ENCODE results near the gene SIRT3. TPM values are rescaled to one million over a fixed set of nuclear protein-coding genes. Genes with fewer than 3 reads are reported as not detected.
A peak's percentile ranks its signal among the peaks of the same experiment; 100 is the strongest.

SIRT3 gene
- total and polyA plus RNA-seq, 2 of the 4 experiments (the other 2 are of a cell fraction): 5.4 to 18.6 TPM

DNA sequence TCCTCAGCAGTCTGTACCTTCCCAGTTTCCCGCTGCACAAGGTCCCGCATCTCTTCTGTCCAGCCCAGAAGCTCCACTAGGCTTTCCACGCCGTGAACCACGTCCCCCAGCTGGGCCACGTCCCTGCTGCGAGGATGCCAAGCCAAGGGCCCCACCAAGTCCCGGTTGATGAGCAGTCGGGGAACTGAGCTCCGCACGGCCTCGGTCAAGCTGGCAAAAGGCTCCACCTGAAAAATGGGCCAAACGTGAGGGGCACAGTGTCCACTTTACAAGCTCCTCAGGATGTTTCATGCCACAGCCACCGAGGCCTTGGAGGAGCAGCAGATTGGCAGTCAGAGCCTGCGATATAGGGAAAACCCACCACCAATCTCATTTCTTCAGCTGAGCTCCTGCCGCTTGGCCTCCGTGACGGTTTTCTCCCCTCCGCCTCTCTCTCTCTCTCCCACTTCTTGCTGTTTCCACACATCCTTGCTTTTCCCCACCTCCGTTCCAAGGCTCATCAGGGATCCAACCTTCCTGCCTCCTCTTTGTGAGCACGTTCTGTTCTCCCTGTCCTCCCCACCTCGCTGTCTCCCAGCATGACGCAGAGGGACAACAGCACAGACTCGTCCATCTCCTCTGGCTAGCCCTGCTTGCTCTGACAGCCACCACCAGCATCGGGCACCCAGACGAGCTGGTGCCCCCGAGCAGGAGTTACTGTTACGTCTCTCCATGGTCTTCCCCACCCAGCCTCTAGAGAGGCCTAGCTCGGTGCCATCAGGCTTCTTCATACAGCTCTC is 17.1 kb downstream of the SIRT3 start:
- no peak overlapping the region for H3K4ac ChIP-seq (ENCODE audit: low read depth, low read length)
- H2AFZ ChIP-seq (replicated peaks; ENCODE audit: low read length, poor library complexity): no peak overlapping the region
- H4K20me1 ChIP-seq (ENCODE audit: insufficient read depth, low read length): peaks cover 14% of the 10 kb centered on the region; the same call in 1 of the 2 replicates
- DNase-seq (no peak), ATAC-seq (ENCODE audit: low read depth) (no peak)
- no peak overlapping the region for H4K5ac ChIP-seq (ENCODE audit: low read depth, low read length)
- no peak overlapping the region for H4K91ac ChIP-seq (ENCODE audit: insufficient read depth, low read depth, low read length)
- BruUV-seq (replicated peaks): no TSS peak
- peaks cover 5% of the 10 kb centered on the region; the same call in 1 of the 2 replicates for H3K9me1 ChIP-seq (ENCODE audit: insufficient read depth, low read length)
- no peaks in the 10 kb centered on the region for H3K27me3 ChIP-seq (ENCODE audit: control insufficient read depth, insufficient read depth, low read length)
- no peak overlapping the region for H3K23ac ChIP-seq (ENCODE audit: low read depth, low read length)
- H2BK120ac ChIP-seq (ENCODE audit: low read depth, low read length): no peak overlapping the region
- H3K9ac ChIP-seq (ENCODE audit: low read depth, low read length): no peak overlapping the region
- no peak overlapping the region for H3K27ac ChIP-seq (ENCODE audit: insufficient read depth, low read length)
- intact Hi-C loops (cut with micrococcal nuclease): no loop called here
- in situ Hi-C loops (cut with MboI; ENCODE audit: low sequenced_read_pairs): no loop called here
- ChIA-PET POLR2A (ENCODE audit: unreplicated experiment) (no interaction called here), CTCF (no interaction called here)
- H3K4me1 ChIP-seq (ENCODE audit: control insufficient read depth, insufficient read depth, low read length): peaks cover 10% of the 10 kb centered on the region
- no peak overlapping the region for H2BK5ac ChIP-seq (ENCODE audit: low read depth, low read length, poor library complexity, severe bottlenecking)
- no peak overlapping the region for H3K4me2 ChIP-seq (ENCODE audit: low read depth, low read length)
- WGBS, 2 experiments (ENCODE audit: extremely low coverage in 2 of 2, insufficient read length in 1 of 2): 91% methylated on average over 25 of the region's 29 CpGs; no CpG with 5 or more reads in 1 of the 2 experiments
- dilution Hi-C loops (cut with HindIII; ENCODE audit: low sequenced_read_pairs, unreplicated experiment): no loop called here
- no peak overlapping the region for H3K18ac ChIP-seq (ENCODE audit: low read depth, low read length)
- H3K14ac ChIP-seq (replicated peaks; ENCODE audit: low read depth, low read length): no peak overlapping the region
- no peaks in the 10 kb centered on the region for H3K9me3 ChIP-seq (ENCODE audit: control insufficient read depth, insufficient read depth, low read length)
- TF ChIP-seq NFE2L2 (IDR thresholded peaks at IDR 0.05; ENCODE audit: low read depth, low read length) (no peak), CHD1 (IDR thresholded peaks at IDR 0.05; ENCODE audit: low read depth, low read length) (no peak), ELK1 (IDR thresholded peaks at IDR 0.05; ENCODE audit: borderline replicate concordance, low read depth, low read length) (no peak), CTCF (conservative IDR thresholded peaks at IDR 0.05; ENCODE audit: low read depth, low read length) (no peak), MXI1 (IDR thresholded peaks at IDR 0.05; ENCODE audit: borderline replicate concordance, low read depth, low read length) (no peak), MAFK (IDR thresholded peaks at IDR 0.05; ENCODE audit: low read depth, low read length) (no peak), SMC3 (IDR thresholded peaks at IDR 0.05; ENCODE audit: low read depth, low read length) (no peak), POLR2A (IDR thresholded peaks at IDR 0.05; ENCODE audit: low read depth, low read length) (no peak), CEBPB (IDR thresholded peaks at IDR 0.05; ENCODE audit: low read depth, low read length) (no peak), MAZ (IDR thresholded peaks at IDR 0.05; ENCODE audit: borderline replicate concordance, low read depth, low read length) (no peak)
- TF ChIP-seq, protein P1, sequence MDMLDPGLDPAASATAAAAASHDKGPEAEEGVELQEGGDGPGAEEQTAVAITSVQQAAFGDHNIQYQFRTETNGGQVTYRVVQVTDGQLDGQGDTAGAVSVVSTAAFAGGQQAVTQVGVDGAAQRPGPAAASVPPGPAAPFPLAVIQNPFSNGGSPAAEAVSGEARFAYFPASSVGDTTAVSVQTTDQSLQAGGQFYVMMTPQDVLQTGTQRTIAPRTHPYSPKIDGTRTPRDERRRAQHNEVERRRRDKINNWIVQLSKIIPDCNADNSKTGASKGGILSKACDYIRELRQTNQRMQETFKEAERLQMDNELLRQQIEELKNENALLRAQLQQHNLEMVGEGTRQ (IDR thresholded peaks at IDR 0.05; ENCODE audit: low read depth, low read length): no peak
- peaks cover 0 to 16% of the 10 kb centered on the region in 2 experiments; a peak in 2 of 4 replicates for H3K79me1 ChIP-seq (ENCODE audit: low read depth in 1 of 2, low read length in 2 of 2)
- H2BK20ac ChIP-seq (ENCODE audit: low read depth, low read length): no peak overlapping the region
- no peak overlapping the region for H3K4me3 ChIP-seq (ENCODE audit: insufficient read depth, low read depth, low read length)
- peak overlapping the region; percentile 33 for H2AK9ac ChIP-seq (replicated peaks; ENCODE audit: low read depth, low read length, poor library complexity)
- H3K56ac ChIP-seq (ENCODE audit: extremely low read depth, insufficient read depth, low read length): no peak overlapping the region
- H2AK5ac ChIP-seq (ENCODE audit: low read depth, low read length): no peak overlapping the region
- H3K36me3 ChIP-seq (ENCODE audit: control insufficient read depth, insufficient read depth, low read length): peaks cover 35% of the 10 kb centered on the region
- no peak overlapping the region for H2BK15ac ChIP-seq (ENCODE audit: low read depth, low read length)
- H4K8ac ChIP-seq (ENCODE audit: low read depth in 2 of 2, low read length in 2 of 2): no peak overlapping the region

Measured in IMR-90 (cell line).